Measurements from ENCODE around the gene FAM83D. TPM values are rescaled to one million over a fixed set of nuclear protein-coding genes. Genes with fewer than 3 reads are reported as not detected.

Gene FAM83D
- total and polyA plus RNA-seq, 2 donors (not counting 1 experiment from before 2014, with no cell fraction given): 0.82 to 1.7 TPM

GRCh38 chr20:38907918-38908677 is 18.1 kb upstream of the FAM83D start:
- WGBS (ENCODE audit: insufficient coverage): 98% methylated on average over 11 of the region's 13 CpGs
- H3K79me2 ChIP-seq (ENCODE audit: control insufficient read depth, insufficient read depth, low read length): peaks cover 43% of the 10 kb centered on the region
- peaks cover 26% of the 10 kb centered on the region for H4K20me1 ChIP-seq (ENCODE audit: control insufficient read depth, insufficient read depth, low read length, poor library complexity, severe bottlenecking)
- no peak overlapping the region for H3K27ac ChIP-seq (ENCODE audit: low read length in 2 of 2)
- Mint-ChIP-seq H3K27me3 (no peaks in the 10 kb centered on the region), H3K9me3 (ENCODE audit: insufficient read depth) (no peaks in the 10 kb centered on the region), H3K4me1 (no peaks in the 10 kb centered on the region), H3K27ac (no peak overlapping the region), H3K4me3 (no peak overlapping the region)
- H3K4me1 ChIP-seq (ENCODE audit: control insufficient read depth in 2 of 2, insufficient read depth in 2 of 2, low read length in 2 of 2): no peaks in the 10 kb centered on the region
- H3K36me3 ChIP-seq (replicated peaks in 1 of 2; ENCODE audit: control extremely low read depth in 1 of 2, control insufficient read depth in 1 of 2, extremely low read depth in 1 of 2, insufficient read depth in 2 of 2, low read length in 1 of 2): peaks cover 3 to 86% of the 10 kb centered on the region in 2 experiments
- H3K4me2 ChIP-seq (replicated peaks; ENCODE audit: low read depth, low read length, poor library complexity, severe bottlenecking): no peak overlapping the region
- no peak overlapping the region for H3K9ac ChIP-seq (ENCODE audit: low read length)
- ChIA-PET CTCF (interaction anchor here (1.1 to 2.5 kb wide), 2 partner anchors 11 to 13 kb away, joined by 3 to 6 read pairs; no protein-coding TSS in a partner anchor), POLR2A (no interaction called here)
- ATAC-seq (ENCODE audit: low read depth): no peak
- H2AFZ ChIP-seq (ENCODE audit: insufficient read depth, low read depth, low read length, poor library complexity, severe bottlenecking): no peak overlapping the region
- no peak overlapping the region for H3K4me3 ChIP-seq (ENCODE audit: control extremely low read depth in 1 of 5, extremely low read depth in 1 of 5, insufficient read depth in 1 of 5, low read depth in 2 of 5, low read length in 4 of 5)
- intact Hi-C loops (cut with micrococcal nuclease): no loop called here
- no peaks in the 10 kb centered on the region for H3K9me3 ChIP-seq (ENCODE audit: control extremely low read depth in 1 of 3, control insufficient read depth in 2 of 3, insufficient read depth in 1 of 3, low read length in 2 of 3)
- TF ChIP-seq CTCF (IDR thresholded peaks at IDR 0.05) (no peak), EZH2 (IDR thresholded peaks at IDR 0.05; ENCODE audit: borderline replicate concordance, insufficient read depth, low read depth, low read length, poor library complexity, severe bottlenecking) (no peak)
- no peak for DNase-seq
- H3K27me3 ChIP-seq (replicated peaks in 1 of 4; ENCODE audit: control extremely low read depth in 1 of 4, control insufficient read depth in 3 of 4, insufficient read depth in 4 of 4, low read length in 3 of 4): no peaks in the 10 kb centered on the region

- no peak overlapping the region for H3K4me3 Mint-ChIP-seq
- DNase-seq (no peak), ATAC-seq (ENCODE audit: low read depth) (no peak)
- TF ChIP-seq EZH2 (IDR thresholded peaks at IDR 0.05; ENCODE audit: borderline replicate concordance, insufficient read depth, low read depth, low read length, poor library complexity, severe bottlenecking): no peak
- TF ChIP-seq CTCF (IDR thresholded peaks at IDR 0.05): no peak
- no peaks in the 10 kb centered on the region for H3K9me3 Mint-ChIP-seq (ENCODE audit: insufficient read depth)
- Histone ChIP-seq H3K4me1 (ENCODE audit: control insufficient read depth in 2 of 2, insufficient read depth in 2 of 2, low read length in 2 of 2) (no peaks in the 10 kb centered on the region), H3K36me3 (replicated peaks in 1 of 2; ENCODE audit: control extremely low read depth in 1 of 2, control insufficient read depth in 1 of 2, extremely low read depth in 1 of 2, insufficient read depth in 2 of 2, low read length in 1 of 2) (peaks cover 2 to 80% of the 10 kb centered on the region in 2 experiments), H4K20me1 (ENCODE audit: control insufficient read depth, insufficient read depth, low read length, poor library complexity, severe bottlenecking) (peaks cover 14% of the 10 kb centered on the region), H3K4me3 (ENCODE audit: control extremely low read depth in 1 of 5, extremely low read depth in 1 of 5, insufficient read depth in 1 of 5, low read depth in 2 of 5, low read length in 4 of 5) (no peak overlapping the region), H3K4me2 (replicated peaks; ENCODE audit: low read depth, low read length, poor library complexity, severe bottlenecking) (no peak overlapping the region), H3K9me3 (ENCODE audit: control extremely low read depth in 1 of 3, control insufficient read depth in 2 of 3, insufficient read depth in 1 of 3, low read length in 2 of 3) (peaks cover 0 to 4% (median 0%) of the 10 kb centered on the region in 3 donors), H3K79me2 (ENCODE audit: control insufficient read depth, insufficient read depth, low read length) (peaks cover 6% of the 10 kb centered on the region), H3K27ac (ENCODE audit: low read length in 2 of 2) (no peak overlapping the region), H3K27me3 (replicated peaks in 1 of 4; ENCODE audit: control extremely low read depth in 1 of 4, control insufficient read depth in 3 of 4, insufficient read depth in 4 of 4, low read length in 3 of 4) (no peaks in the 10 kb centered on the region), H3K9ac (ENCODE audit: low read length) (no peak overlapping the region), H2AFZ (ENCODE audit: insufficient read depth, low read depth, low read length, poor library complexity, severe bottlenecking) (no peak overlapping the region)
- CTCF ChIA-PET: no interaction called here
- intact Hi-C loops (cut with micrococcal nuclease): no loop called here
- no peaks in the 10 kb centered on the region for H3K27me3 Mint-ChIP-seq
- 96% methylated on average over 3 of the region's 7 CpGs for WGBS (ENCODE audit: insufficient coverage)
- POLR2A ChIA-PET: no interaction called here
- H3K27ac Mint-ChIP-seq: no peak overlapping the region
- H3K4me1 Mint-ChIP-seq: no peaks in the 10 kb centered on the region
Observed at GRCh38 chr20:38915355-38915754, 10.9 kb upstream of the FAM83D start.
